ENCODE results near the gene SLPI.

Gene SLPI

GRCh38 chr20:45269754-45270270 lies 15.4 kb upstream of the SLPI start:
- no peak for DNase-seq

GRCh38 chr20:45269056-45269455 lies 14.7 kb upstream of the SLPI start:
- no peak for DNase-seq

GRCh38 chr20:45268531-45268930 lies 14.2 kb upstream of the SLPI start:
- DNase-seq: no peak

- DNase-seq: no peak
Measured at GRCh38 chr20:45266977-45267376, 12.6 kb upstream of the SLPI start.

- no peak for DNase-seq
Measured at GRCh38 chr20:45263556-45264266, 9.3 kb upstream of the SLPI start.

DNA sequence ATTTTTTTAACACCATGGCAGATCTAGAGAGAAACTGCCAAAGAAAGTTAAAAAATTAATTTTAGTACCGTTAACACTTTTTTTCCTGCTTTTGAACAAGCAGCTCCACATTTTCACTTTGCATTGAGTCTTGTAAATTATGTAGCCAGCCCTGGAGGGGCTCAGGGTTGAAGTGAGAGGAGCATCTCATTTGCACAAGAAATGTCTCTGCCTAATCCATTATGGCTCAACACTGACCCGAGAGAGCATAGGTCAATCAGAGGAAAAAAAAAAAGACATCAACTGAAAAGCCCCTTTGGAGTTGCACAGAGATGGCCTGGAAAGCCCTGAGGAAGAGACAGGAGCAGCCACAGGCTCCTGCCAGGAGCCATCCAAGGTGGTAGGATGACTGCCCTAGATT lies 4.3 kb upstream of the SLPI start:
- no peak for DNase-seq

DNA sequence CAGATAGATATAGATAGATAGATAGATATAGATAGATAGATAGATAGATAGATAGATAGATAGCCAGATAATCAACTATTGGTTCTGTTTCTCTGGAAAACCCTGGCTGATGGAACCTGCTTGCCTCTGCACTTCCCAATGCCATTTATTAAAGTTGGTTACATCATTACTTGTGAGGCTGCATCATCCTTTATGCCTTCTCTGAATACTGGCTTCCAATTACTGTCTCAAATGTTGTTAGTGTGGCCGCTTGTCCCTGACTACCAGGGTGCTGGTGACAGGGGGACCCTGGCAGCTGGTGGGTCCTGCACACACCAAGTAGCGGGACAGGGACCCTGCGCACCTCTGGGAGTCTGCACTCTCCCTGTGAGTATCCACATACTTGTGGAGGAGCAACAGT lies 3.9 kb upstream of the SLPI start:
- no peak for DNase-seq

DNA sequence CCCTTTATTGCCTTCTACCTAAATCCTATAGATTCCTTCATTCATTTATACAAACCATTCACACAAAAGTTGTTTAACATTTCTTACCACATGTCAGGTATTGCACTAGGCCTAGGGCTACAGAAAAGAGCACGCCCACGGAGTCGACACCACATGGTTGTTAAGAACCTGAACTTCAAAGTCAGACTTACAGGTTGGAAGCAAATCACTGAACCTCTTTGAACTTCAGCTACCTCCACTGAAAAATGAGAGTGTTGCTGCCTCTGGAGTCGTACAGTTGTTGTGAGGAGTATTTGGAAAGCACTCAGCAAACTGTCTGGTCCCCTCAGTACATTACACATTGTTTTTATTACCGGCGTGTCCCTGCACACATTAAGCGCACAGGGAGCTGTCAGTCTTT lies 3.3 kb upstream of the SLPI start:
- no peak for DNase-seq

GRCh38 chr20:45257161-45257560 lies 2.8 kb upstream of the SLPI start:
- DNase-seq: no peak

DNA sequence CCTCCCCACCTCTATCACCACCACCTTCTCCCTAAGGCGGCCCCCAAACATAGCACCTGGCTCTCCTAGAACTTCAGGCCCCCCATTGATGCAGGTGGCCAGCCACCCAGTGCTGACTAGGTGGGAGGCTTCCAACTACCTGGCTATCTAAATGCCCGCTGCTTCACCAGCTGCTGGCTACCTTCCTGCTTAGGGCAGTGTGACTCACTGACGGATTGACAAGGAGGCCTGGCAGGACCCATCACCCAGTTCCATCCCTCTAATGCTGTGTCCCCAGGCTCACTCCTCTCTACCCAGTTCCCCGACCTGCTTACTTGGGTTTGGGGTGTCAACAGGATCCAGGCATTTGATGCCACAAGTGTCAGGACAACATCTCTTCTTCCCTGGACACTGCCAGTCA lies 1.1 kb downstream of the SLPI start:
- no peak for DNase-seq

- DNase-seq: no peak
Measured at GRCh38 chr20:45251884-45252560, 2.3 kb downstream of the SLPI start.

- peak in 1 of 3 experiments; percentile 44 for DNase-seq
Measured at GRCh38 chr20:45248609-45249008, 5.8 kb downstream of the SLPI start.

DNA sequence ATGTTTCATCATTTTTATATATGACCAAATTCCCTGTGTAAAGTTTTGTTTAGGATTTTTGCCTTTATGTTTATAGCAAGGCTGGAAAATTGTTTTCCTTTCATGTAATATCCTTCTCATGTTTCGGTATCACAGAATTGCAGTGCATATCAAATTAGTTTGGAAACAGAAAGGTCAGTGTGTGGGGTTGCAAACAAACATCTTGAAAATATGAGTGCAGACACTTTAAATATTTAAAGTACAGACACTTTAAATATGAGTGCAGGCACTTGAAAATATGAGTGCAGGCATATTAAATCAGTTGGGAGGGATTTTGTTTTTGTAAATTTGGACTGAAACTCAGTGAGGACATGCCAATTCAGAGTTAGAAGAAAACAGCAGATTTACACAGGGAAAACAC lies 6.5 kb downstream of the SLPI start:
- peak in 2 of 3 experiments; percentile 7 to 29 for DNase-seq

- no peak for DNase-seq
Measured at GRCh38 chr20:45246109-45246508, 8.3 kb downstream of the SLPI start.

- DNase-seq: no peak
Measured at GRCh38 chr20:45238139-45238538, 16.2 kb downstream of the SLPI start.

DNA sequence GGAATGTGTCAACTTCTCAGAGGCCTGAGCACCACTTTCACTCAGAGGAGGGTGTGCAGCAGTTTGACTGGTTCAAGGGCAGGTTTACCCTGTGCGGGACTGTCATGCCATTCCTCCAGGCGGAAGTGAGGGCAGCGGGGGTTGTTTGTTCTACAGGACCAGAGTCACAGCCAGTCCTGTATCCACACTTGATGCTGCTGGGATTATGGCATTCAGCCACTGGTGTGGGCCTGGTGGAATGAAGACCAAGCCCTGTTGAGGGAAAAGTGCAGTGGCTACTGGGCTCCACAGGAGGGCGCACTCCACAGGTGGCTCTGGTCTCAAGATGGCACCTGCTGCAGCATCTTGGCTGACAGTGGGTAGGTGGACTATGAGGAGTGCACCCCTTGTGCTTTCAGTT lies 18.4 kb downstream of the SLPI start:
- no peak for DNase-seq

DNA sequence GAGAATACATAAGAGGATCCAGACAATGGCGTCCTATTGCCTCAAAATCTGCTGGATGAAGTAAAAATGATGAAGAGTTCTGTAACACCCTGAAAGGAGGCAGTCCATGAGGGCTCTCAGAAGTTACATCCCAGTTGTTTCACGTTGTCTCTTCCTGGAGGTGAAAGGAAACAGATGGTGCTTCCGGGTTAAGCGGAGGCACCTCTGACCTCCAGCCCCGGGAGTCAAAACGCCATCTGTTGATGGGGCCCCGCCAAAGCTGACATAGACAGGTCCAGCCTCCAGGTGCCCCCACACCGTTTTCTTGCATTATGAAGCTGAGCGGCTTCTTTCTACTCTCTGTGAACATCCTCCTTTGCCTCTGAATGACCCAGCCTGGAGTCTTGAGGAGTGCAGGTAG lies 23.7 kb downstream of the SLPI start:
- no peak for DNase-seq

DNA sequence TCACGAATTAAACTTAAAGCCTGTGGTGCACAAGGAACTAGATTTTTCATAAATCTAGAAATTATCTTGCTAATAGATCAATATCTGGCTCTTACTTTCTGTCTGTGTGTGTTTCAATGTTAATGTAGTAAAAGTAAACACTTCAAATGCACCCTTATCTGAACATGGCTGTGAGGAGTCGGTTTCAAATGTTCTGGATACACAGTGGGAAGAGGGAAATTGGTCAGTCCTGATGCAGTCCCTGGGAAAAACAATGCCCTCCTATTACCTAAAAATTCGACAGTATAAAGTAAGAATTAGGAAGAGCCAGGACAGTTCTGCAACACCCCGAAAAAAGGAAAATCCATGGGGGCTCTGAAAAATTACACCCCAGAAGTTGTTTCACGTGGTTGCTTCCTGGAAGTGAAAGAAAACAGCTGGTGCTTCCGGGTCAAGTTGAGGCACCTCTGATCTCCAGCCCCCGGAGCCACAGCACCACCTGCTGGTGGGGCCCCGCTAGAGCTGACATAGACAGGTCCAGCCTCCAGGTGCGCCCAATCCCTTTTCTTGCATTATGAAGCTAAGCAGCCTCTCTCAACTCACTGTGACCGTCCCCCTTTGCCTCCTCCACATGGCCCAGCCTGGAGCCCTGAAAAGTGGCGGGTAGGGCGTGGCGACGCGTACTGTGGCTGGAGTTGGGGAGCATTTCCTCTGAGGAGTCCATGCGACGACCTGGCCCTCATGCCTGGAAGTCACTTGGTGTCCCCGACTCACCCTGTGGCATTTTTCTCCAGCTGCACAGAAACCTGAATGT lies 24.9 kb downstream of the SLPI start:
- DNase-seq: peak in 1 of 3 experiments; percentile 31

DNA sequence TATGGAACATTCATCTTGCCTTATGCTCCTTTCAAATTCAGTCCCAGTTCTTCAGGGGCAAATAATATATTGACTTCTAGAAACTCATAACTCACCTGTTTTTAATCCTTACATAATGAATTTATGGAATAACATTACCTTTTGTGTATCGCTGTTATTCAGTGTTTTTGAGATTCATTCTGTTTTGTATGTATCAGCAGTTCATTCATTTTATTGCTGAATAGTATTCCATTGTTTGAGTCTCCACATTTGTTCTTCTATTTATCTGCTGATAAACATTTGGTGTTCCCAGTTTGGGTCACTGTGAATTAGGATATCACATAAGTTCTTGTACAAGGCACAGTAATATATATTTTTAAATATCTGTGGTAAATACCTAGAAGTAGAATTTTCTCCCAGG lies 28.1 kb downstream of the SLPI start:
- DNase-seq: no peak

GRCh38 chr20:45223136-45223535 lies 31.2 kb downstream of the SLPI start:
- peak in 1 of 3 experiments; percentile 55 for DNase-seq

DNA sequence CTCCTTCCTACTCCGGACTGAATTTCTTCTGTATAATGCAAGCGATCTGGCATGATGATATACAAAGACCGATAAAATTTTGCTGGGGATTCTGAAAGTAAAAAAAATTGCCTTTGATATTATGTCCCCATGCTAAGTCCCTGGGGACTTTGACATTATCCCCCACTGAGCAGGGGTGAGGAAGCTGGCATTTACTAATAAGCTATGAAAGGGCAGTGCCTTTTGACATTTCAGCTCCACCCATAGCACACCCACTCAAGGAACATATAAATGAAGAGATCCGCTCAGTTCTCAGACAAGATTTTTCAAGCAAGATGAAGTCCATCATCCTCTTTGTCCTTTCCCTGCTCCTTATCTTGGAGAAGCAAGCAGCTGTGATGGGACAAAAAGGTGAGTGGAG lies 33.3 kb downstream of the SLPI start, which contains the start of gene SEMG2:
Gene SEMG2 (plus strand): TSS at position 298 of the 400 bp plus-strand sequence. CDS start 17 bp downstream, at position 315.
- DNase-seq: no peak

DNA sequence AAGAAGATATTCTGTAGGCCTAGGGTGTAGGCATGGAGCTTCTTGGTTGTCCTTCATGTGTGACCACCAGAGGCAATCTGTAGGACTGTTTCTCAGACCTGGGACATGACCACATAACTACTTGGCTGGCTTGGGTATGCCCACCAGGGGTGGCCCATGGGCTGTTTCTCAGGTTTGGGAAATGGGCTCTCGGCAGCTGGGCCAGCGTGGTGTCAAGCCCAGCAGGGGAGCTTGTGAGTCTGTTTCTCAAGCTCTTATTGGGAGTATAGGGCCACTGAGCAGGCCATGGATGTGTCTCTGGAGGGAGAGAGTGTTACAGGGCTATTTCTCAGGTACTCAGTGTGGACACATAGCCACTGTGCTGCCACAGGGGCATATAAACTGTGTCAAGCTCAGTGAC lies 35.7 kb downstream of the SLPI start:
- DNase-seq: no peak

GRCh38 chr20:45218124-45218523 lies 36.2 kb downstream of the SLPI start:
- DNase-seq: no peak

DNA sequence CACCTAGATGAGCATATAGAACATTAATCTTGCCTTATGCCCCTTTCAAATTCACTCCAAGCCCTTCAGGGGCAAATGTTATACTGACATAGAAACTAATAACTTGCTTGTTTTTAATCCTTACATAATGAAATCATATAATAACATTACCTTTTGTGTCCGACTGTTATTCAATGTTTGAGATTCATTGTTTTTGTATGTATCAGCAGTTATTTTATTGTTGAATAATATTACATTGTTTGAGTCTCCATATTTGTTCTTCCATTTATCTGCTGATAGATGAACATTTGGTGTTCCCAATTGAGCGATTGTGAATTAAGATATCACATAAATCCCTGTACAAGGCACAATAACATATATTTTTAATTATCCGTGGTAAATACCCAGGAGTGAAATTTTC lies 41.5 kb downstream of the SLPI start:
- DNase-seq: no peak
